GM18861 (cell line): ENCODE results near the gene PKP2.
"Not testable (repeated sequence)": the region's sequence is repeated elsewhere in the genome, so short reads cannot be mapped to it uniquely, and the experiment has no call there.

Experiments used
- ATAC-seq: cut with Tn5 transposase; IDR thresholded peaks from one replicate; pipeline ENCODE4 v1.9.1; 2021; ENCODE audit not compliant: unreplicated experiment

PKP2 gene

GRCh38 chr12:32864731-32865130 is 31.8 kb downstream of the PKP2 start:
- ATAC-seq: no peak

GRCh38 chr12:32863128-32863527 is 33.4 kb downstream of the PKP2 start:
- ATAC-seq: no peak

- ATAC-seq: not testable (repeated sequence)
Measured at GRCh38 chr12:32861658-32862057, 34.9 kb downstream of the PKP2 start.

- no peak for ATAC-seq
Measured at GRCh38 chr12:32860192-32860591, 36.4 kb downstream of the PKP2 start.

GRCh38 chr12:32859389-32859788 is 37.2 kb downstream of the PKP2 start:
- ATAC-seq: no peak

GRCh38 chr12:32854716-32855115 is 41.9 kb downstream of the PKP2 start:
- no peak for ATAC-seq

GRCh38 chr12:32854097-32854496 is 42.5 kb downstream of the PKP2 start:
- ATAC-seq: no peak

- ATAC-seq: no peak
Measured at GRCh38 chr12:32847287-32847686, 49.3 kb downstream of the PKP2 start.

GRCh38 chr12:32846053-32846452 is 50.5 kb downstream of the PKP2 start:
- ATAC-seq: no peak

- no peak for ATAC-seq
Measured at GRCh38 chr12:32843528-32844095, 53.0 kb downstream of the PKP2 start.

- no peak for ATAC-seq
Measured at GRCh38 chr12:32841061-32841460, 55.5 kb downstream of the PKP2 start.

- no peak for ATAC-seq
Measured at GRCh38 chr12:32839828-32840227, 56.7 kb downstream of the PKP2 start.

GRCh38 chr12:32837974-32838373 is 58.6 kb downstream of the PKP2 start:
- ATAC-seq: no peak

GRCh38 chr12:32836710-32837109 is 59.9 kb downstream of the PKP2 start:
- no peak for ATAC-seq

- ATAC-seq: no peak
Measured at GRCh38 chr12:32834122-32834521, 62.5 kb downstream of the PKP2 start.

GRCh38 chr12:32828552-32828951 is 68.0 kb downstream of the PKP2 start:
- ATAC-seq: no peak

- ATAC-seq: no peak
Measured at GRCh38 chr12:32828120-32828519, 68.5 kb downstream of the PKP2 start.

GRCh38 chr12:32826807-32827412 is 69.7 kb downstream of the PKP2 start:
- ATAC-seq: no peak

- ATAC-seq: no peak
Measured at GRCh38 chr12:32824596-32824995, 72.0 kb downstream of the PKP2 start.

- no peak for ATAC-seq
Measured at GRCh38 chr12:32822344-32822743, 74.2 kb downstream of the PKP2 start.

- no peak for ATAC-seq
Measured at GRCh38 chr12:32821710-32822109, 74.9 kb downstream of the PKP2 start.

- no peak for ATAC-seq
Measured at GRCh38 chr12:32821293-32821692, 75.3 kb downstream of the PKP2 start.

GRCh38 chr12:32820376-32820931 is 76.1 kb downstream of the PKP2 start:
- no peak for ATAC-seq
